ENCODE measurements around the gene LAGE3.

DNA sequence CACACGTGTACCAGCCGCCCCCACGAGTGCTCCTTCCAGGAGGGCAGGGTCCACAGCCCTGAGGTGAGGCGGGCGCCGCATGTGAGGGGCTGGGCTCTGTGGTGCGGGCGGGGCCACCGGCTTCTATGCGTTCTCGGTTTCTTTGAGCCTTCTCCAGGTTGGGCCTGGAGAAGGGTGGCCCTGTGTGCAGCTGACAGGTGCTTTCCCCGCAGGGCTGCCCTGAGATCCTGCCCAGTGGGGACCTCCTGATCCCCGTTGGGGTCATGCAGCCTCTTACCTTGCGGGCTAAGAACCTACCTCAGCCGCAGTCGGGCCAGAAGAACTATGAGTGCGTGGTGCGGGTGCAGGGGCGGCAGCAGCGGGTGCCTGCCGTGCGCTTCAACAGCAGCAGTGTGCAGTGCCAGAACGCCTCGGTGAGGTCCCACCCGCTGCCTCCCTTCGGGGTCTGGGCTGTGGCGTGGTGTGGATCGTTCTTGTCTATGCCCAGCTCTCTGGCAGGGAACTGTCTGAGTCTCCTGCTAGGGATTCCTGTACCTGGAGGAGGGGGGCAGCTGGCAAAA is 14.2 kb downstream of the LAGE3 start:
- TF ChIP-seq CTCF (IDR thresholded peaks at IDR 0.05; ENCODE audit: poor library complexity) (no peak), EZH2 (IDR thresholded peaks at IDR 0.05; ENCODE audit: borderline replicate concordance) (no peak)

All from hepatocyte (in vitro differentiated cells).